Activated T-cell treated with anti-CD3 and anti-CD28 coated beads, Interleukin-2, amount 50 U/mL, for 48 hours (primary cell): Measurements from ENCODE around the gene FGFR2.

ENCODE experiments used
- DNase-seq, 2 experiments: peaks; one replicate each; pipeline ENCODE4 v3.0.0-alpha.2; 2020

FGFR2 gene

DNA sequence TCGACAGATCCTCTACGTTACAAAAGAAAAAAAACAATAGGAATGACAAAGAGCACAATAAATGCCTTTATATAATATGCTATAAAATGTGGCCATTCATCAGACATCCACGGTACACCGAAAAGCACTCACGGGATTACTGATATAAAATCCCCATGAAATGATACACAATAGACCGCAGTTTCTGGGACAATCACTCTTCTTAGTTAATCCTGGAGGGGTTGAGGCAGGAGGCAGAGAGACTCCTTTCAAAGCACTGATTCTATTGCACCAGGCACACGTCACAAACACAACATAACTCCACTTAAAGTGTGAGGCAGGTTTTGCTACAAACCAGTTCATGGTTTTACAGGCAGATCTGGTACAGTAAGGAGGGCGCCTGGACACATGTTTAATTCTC is 113.8 kb downstream of the FGFR2 start:
- DNase-seq, result no peak

DNA sequence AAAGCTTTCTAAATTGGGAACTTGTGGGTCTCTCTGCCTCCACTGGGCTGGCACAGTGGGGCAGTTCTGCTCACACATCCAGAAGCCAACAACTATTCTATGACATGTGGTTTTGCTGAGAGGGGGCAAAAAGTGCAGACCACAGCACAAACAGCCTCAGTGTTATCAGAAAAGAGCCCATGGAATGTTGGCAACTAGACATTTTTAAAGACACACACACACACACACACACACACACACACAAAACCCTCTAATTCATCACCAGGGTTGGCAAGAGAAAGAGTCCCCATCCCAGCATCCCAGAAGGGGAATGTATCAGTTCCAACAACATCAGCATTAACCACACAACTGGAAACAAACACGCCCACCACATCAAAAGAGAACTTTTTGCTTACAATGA is 117.1 kb downstream of the FGFR2 start:
- no peak for DNase-seq

DNA sequence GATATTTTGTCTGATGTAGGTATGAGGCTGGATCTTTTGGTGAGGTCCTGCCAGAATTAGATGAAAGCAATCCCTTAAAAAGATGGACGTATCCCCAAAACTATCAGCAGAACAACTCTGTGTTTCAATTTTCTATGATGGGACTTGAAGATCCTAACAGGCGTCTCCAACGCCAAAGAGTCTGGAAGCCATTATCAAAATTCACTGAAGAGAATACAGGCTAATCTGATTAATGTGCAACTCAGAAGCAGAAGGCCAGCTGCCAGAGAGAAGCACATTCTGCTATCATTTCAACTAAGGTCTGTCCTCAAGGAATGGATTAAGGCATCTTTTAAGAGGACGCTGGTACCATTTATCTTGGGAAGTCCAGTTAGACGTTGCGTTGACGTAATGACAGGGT is 119.7 kb downstream of the FGFR2 start:
- no peak for DNase-seq

DNA sequence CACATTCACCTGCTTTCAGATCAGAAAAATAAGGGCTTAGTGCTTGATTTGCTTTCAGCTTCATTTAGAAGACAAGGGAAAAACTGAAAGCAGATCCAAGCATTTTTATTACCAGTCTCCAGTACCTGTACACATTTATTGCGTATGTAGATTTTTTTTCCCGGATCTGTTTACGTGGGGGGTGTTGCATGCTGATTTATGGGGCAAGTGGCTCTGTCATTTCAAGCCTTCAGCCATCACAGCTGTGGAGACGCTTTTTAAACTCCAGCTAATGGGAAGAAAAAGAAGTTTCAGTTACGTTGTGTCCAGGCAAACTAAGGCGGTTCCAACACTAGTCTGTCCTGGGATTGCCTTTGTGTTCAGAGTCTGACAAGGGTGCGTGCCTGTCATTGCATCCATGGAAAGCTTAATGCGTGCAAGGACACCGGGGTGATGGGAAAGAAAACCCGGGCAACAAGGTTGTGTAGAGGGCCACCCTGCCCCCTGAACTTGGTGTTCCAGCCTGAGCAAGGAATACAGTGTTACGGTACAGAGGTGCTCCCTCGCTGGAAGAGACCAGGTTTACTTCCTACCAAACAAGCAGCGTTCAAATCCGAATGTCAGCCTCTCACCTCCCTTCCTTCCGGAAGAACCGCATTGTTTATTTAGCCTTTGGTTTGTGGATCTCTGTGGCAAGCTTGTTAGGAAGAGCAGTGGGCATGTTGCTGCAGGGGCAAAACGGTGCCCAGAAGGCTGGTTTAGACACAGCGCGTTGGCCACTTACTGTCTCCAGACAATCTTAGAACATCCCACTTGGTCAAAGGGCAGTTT is 128.2 kb downstream of the FGFR2 start:
- DNase-seq, result no peak

DNA sequence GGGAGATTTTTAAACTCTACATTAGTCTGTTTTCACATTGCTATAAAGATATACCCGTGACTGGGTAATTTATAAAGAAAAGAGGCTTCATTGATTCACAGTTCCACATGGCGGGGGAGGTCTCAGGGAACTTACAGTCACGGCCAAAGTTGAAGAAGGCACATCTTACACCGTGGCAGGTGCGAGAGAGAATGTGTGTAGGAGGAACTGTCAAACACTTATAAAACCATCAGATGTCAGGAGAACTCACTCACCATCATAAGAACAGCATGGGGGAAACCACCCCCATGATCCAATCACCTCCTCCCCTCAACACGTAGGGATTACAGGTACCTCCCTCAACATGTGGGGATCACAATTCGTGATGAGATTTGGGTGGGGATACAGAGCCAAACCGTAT is 129.5 kb downstream of the FGFR2 start:
- DNase-seq, result no peak

DNA sequence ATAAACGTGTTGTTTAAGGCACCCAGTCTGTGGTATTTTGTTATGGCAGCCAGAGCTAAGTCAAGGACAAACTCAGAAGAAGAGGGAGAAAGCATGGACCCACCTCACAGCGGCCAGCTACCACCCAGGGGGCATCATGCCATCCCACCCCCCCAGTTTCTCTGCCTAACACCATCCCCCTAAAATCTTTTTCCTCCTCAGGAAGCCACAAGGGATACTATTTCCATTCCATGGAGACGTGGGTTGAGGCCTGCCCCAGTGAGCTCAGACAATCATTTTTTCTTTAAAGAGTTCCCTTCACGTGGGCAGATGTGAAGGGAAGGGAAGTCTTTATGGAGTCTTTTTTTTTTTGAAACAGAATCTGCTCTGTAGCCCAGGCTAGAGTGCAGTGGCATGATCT is 131.8 kb downstream of the FGFR2 start:
- no peak for DNase-seq

DNA sequence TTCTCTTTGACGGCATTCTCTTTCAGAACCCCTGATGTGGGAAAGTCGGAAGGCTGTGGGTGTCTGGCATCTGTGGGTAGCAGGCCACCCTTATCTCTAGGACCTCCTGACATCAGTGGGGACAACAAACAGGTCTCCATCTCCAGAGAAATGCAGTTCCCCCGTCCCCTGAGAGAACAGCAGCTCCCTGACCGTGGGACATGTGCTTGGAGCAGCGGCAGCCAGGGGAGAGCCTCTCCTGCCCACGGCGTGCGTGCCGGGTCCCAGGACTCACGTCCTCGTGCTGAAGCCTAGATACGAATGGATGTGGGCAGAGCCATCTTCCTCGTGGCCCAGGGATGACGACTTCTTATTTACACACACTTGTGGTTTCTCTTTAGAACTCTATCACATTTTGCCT is 133.0 kb downstream of the FGFR2 start:
- DNase-seq, result no peak

DNA sequence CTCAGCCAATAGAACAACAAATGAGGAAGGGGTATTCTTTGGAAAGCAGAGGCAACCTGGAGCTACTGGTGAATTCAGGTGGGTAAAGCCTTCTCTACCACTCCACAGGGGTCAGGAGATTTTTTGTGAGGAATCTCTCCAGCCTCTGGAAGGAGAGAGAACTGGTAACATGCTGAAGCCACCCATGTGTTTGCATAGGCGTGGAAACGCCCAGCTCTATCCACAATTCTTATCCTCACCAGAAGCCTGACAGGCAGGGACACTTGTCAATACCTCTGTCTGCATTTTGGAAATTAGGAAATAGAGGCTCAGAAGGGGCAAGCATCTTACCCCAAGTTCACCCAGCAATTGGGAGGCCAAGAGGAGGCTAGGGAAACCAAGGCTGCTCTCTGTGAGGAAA is 133.7 kb downstream of the FGFR2 start:
- DNase-seq, result no peak

DNA sequence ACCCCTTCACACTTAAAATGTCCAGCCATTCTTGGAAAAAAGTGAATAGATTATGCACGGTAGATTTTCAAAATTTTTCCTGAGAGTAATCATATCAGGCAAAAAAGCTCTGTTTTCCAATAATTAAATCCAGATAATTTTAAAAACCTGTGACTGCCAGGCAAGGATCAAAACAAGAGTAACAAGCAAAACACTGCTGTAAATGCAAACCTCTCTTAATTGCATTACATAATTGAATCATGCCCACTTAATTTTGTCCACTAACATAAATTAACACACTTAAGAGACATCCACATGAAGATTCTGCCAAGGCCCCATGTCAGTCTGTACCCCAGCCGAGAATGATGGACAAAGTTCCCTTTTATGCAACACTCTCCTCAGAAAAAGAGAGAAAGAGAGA is 135.3 kb downstream of the FGFR2 start:
- no peak for DNase-seq

DNA sequence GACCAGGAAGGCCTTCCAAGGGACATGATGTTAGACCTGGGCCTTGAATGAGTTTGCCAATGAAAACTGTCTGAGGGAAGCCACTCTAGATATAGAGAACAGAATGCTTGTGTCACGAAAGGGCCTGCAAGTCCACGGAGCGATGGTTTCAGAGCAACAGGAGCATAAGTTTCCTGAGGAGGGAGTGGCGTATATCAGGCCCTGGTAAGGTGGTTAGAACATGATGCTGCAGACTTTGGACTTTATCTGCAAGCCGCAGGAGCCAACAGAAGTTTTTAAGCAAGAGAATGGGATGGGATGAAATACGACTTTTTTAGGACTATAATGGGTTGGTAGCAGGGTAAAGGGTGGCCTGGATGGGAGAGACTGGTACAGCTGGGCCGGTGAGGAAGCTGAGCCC is 136.0 kb downstream of the FGFR2 start:
- DNase-seq, result no peak

DNA sequence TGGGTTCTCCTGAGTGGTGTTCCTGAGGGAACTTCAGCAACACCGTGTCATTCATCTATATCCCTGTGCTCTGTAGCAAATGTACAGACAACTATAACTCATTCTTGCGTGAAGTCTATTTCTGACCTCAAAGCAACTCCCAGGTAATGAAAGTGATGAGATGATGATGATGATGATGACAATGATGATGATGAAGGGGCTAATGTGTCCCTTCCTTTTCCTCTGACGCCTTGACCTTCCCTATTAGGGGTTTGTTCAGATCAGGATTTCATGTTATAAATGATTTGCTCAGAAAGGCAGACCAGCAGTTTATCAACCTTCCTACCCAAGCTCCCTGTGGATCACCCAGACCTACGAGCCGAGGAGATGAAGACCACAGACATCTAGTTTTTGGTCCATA is 136.9 kb downstream of the FGFR2 start:
- DNase-seq, result no peak

DNA sequence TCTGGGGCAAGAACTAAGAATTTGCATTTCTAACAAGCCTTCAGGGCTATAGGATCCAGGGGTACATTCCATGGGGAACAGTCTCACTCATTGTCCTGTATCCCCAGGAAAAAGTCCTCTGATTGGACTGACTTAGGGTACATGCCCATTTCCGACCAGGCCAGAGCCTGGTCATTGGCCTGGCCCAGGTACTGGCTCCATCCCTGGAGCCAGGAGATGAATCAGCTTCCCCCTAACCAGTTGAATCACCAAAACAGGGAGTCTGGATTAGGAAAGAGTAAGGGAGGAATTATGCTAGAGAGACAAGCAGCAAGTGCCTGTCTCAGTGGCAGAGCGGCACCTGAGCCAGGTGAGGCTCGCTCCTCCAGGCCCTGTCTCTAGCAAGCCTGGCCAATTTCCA is 137.5 kb downstream of the FGFR2 start:
- no peak for DNase-seq

DNA sequence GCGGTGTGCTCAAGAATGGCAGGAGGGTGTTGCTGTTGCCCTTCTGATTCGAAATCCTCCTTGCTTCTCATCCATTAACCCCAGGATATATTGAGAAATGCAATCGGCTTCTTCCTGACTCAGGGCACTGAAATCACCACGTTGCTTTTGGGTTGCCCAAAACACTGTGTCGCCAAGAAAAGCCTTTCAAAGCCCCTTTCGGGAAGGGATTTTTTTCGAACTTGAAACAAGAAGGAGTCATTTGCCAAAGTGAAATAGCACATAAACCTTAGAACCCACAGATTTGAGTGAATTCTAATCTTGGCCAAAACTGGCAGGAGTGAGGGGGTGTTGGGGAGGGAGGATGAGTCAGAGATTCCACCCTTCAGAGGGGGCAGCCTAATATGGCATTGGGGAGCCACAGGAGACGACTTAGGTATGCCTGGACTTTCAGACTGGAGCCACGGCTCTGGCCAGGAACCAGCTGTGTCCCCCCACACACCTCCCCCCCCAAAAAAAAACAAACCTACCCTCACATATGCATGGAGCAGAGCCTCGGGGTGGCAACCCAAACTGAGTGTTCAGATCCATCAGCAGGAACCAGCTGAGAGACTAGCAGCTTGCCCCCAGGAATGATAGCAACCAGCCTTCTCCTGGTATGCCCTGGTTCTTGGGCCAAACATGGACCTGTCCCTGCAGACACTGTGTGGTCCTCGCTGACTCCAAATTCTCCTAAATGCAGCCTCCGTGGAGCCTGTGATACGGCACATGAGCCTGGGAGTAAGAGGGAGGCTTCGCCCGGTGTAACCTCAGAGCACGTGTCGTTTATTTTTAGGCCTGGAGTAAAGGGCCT is 138.4 kb downstream of the FGFR2 start:
- DNase-seq, result no peak

DNA sequence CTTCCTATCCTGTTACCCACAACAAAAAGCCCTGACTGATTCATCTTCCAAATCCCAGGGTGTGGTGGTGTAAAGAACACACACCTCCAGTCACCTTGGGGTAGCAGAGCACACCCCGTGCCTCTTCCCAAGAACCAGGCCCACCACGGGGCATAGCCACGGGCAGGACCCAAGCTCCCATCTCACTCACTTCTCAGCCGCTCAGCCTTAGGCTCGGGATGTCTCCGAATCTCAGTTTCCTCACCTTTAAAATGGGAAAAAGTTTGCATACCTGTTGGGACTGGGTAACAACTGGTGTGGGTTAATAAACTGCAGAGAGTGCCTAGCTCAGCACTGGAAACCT is 139.0 kb downstream of the FGFR2 start:
- no peak for DNase-seq

DNA sequence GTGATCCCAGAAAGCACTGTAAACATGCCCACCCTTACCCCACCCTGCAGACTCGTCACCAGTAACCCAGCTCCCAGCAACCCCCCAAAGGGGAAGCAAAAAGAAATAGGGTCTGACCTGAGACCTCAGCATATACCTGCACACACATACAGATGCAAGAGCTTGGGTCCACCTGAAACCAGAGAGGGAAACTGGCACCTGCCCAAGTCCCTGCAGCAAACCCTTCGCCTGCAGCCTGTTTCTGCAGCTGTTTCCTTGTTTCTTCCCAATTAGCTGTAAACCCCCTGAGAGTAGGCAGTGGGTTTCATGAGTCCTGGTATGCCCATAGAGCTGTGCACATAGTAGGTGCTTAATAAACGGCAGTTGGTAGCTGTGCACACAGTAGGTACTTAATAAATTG is 140.5 kb downstream of the FGFR2 start:
- no peak for DNase-seq

DNA sequence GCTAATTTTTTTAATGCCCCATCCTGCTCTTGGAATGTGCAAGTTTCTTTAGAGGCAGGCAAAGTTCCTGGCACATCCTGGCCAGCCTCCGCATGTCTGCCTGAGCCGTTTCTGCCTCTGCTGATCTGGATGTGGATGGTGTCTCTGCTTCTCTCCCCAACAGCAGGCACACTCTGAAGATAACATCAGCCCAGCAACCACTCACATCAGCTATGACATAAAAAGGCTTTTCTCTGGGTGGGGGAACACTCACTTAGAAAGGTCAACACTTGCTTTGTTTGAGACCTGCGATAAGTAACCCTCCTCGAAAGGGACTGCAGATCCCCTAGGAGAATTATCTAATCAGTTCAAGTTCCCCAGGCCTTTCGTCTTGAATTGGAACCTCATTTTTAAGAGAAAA is 142.9 kb downstream of the FGFR2 start:
- no peak for DNase-seq

DNA sequence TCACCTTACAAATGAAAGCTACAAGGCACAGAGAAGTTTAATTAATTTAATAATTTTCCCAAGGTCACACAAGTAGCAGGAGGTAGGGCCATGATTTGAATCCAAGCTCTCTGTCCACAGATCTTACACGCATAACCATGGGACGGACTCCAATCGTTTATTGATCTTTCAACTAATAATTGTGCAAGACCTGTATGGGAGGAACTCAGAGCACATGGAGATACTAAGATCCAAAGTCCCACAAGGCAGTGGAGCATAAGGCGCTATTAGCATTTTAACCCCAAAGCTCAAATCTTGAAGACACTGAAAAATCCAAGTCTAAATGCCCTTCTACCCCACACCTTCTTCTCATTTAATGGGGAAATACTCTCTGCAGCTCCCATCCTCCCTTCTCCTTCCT is 143.5 kb downstream of the FGFR2 start:
- no peak for DNase-seq

DNA sequence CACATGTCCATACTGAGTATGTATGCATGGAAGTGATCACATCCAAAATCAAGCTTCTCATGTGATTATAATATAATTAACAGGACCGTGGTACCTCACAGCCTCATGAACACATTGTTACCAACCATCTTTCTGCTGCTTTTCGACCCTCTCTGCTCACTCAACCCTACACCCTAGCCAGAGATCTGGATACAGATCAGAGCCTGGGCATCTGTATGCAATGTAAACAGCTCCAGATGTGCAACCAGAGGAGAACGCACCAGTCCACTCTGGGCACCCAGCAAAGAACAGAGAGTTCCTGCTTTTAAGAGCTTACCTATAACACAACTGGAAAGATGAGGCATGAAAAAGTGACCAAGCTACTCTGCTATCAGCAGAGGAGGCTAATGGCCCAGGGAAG is 145.1 kb downstream of the FGFR2 start:
- no peak for DNase-seq

DNA sequence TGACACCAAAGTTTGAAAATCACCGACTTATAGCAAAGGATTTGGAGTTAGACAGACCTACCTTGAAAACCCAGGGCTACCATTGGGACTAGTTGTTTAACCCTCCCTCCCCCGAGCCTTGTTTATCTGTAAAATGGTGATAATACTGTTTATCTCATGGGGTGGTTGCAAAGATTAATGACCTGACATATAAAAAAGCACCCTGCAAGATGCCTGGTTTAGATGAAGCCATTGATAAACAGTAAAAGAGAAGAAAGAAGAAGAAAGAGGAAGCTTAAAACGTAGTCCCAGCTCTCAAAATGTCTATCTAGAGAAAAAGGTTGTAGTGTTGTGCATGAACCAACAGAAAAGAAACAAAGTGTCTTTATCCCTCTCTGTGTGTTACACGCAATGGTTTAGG is 145.7 kb downstream of the FGFR2 start:
- DNase-seq, result no peak

DNA sequence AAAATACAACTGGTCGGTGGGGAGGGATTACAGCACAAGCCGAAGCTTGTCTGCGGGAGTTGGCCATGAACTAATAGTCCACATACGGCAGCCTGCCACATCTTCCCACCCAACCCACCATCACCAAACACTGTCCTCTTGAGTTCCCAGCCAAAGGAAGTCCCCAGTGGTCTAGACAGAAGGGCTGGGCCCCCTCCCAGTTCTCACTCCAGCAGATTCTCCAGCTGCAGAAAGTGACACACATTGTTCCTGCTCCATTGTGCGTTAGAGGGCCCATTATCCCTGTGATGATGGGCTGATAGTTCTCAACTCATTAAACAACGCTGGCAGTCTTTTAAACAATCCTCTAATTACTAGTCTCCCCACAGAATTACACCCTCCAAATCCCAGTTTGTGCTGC is 148.0 kb downstream of the FGFR2 start:
- DNase-seq, result no peak

DNA sequence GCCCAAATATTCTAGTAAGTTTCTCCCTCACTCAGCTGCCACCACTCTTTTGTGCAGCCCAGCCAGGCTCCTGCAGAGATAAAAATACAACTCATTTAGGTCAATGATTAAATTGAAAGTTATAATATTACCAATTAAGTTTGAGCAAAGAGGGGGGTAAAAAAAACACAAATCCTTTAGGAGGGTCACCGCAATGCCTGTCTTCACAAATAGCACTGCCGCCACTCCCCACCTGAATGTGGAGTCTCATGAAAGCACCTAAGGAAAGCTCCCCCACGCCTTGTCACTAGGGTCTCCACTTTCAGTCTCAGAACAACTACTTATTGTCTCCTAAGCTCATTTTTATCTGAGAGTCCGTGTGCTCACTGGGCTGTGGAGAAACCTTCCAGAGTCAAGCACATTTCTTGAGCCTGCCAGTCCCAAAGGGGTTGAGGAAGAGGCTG is 148.7 kb downstream of the FGFR2 start:
- DNase-seq, result no peak

DNA sequence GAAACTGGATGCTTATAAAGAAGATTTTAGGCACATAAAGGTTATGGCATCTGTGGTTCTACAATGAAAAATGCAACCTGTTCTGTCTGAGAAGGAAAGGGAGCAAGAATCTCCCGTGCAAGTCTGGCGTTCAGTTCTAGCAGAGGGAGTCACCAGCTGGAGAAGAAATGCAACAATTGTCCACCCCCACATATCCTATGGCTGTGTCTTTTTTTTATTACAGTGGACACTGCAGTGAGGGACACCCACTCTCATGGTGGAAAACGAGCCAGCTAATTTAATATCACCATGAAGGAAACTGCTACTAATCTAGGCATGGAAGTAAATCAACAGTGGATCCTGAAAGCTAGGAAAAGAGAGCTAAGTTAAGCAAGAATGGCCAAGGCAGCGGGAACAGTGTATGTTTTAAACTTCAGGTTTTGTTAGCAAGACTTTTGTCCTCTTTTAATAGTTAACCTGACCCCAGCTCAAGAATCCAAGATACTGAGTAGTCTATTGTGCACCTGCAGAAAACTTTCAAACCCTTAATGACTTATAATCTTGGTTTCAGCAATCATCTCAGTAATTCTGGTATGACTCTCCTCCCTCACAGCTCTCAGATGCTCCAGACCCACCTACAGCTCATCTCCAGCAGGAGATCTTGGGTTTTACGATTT is 149.3 kb downstream of the FGFR2 start:
- no peak for DNase-seq

DNA sequence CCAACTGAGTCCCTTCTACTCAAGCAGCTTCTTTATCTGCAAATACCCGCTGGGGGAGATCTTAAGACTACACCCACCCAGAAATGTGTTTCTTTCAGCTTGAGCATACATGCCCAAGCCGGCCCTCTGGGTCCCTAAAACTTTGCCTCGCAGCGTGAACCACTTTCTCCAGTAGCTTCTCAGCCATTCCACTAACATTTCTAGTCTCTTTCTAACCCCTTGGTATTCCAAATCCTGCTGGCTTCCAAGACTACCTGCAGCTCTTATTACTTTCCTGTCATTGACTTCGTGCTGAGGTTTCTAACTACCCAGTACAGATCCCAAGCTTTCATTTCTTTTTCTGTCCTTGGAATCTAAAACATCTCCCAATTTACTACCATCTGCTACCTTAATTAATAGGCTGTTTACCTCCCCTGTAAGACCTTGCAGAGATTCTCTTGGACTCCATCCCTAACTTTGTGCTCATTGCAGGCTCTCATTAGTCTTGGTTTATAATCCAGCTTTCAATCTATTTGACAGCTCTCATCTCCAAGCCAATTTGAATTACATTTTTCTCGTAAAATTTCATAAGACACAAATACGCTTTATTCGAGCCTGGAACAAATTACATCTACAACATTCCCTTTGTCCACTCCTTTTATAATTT is 153.6 kb downstream of the FGFR2 start:
- DNase-seq, result no peak
